NCI-H146 treated with DMSO at 0.1 percent for 48 hours (cell line): ENCODE data around the gene MINDY3.

Source experiments
- DNase-seq: peaks from one replicate; lab custom pipeline; 2025; ENCODE audit not compliant: unreplicated experiment; lab: John Stamatoyannopoulos, UW

MINDY3 gene

GRCh38 chr10:15808204-15808797, 52.0 kb downstream of the MINDY3 start:
- DNase-seq: no peak

- no peak for DNase-seq
These were observed 54.8 kb downstream of the MINDY3 start for GRCh38 chr10:15805395-15806058.

DNA sequence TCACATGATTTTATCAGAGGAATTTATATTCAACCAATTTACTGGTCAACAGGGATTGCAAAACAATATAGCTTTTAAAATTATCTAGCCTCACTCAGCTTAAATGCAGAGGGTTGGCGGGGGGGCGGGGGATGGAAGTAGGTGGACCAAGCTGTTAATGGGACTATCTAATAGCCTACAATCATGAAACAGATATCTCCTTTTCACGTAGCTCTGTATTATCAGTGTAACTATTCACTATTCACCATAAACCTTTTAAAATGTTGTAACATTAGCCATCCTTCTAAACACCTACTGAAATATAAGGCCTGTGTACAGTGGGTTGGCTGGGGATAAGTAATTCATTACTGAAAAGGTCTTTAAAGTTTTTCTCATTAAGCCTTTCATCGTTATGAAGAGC, 56.2 kb downstream of the MINDY3 start:
- no peak for DNase-seq

- DNase-seq: no peak
These were observed 57.8 kb downstream of the MINDY3 start for GRCh38 chr10:15802375-15802949.

DNA sequence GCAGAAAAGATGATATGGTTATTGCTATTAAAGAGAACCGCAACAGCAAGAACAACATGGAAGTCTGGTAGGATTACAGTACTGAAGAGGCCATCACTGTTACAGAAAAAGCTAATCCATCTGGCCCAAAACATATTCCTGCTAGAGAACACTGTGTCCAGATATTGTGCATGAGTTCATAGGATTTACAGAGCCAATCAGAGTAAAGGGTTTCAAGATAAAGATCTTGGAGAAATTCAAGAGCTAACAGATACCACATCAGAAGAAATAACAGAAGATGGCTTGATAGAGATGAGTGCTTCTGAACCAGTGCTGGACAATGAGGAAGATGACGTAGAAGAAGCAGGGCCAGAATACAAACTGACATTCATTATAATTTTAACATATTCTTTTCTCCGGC, 58.7 kb downstream of the MINDY3 start:
- DNase-seq: no peak

GRCh38 chr10:15801147-15801546, 59.2 kb downstream of the MINDY3 start:
- DNase-seq: no peak

GRCh38 chr10:15797346-15797745, 63.0 kb downstream of the MINDY3 start:
- DNase-seq: no peak

DNA sequence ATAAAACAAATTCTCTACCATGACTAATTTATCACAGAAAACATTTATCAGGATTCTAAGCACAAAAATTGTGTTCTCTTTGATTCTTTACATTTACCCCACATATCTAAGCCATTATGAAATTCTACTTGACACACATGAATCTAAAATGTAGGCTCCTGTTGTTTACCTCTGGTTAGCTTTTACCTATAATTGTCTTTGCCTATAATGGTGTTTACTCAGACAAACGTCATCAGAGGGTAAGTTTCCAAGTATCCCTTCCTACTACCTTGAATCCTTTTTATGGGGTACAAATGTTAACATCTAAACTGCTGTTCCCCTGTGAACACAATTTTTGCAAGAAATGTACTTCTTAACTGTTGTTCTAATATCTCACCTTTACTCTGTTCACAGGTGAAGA, 63.5 kb downstream of the MINDY3 start:
- DNase-seq: peak; percentile 14

DNA sequence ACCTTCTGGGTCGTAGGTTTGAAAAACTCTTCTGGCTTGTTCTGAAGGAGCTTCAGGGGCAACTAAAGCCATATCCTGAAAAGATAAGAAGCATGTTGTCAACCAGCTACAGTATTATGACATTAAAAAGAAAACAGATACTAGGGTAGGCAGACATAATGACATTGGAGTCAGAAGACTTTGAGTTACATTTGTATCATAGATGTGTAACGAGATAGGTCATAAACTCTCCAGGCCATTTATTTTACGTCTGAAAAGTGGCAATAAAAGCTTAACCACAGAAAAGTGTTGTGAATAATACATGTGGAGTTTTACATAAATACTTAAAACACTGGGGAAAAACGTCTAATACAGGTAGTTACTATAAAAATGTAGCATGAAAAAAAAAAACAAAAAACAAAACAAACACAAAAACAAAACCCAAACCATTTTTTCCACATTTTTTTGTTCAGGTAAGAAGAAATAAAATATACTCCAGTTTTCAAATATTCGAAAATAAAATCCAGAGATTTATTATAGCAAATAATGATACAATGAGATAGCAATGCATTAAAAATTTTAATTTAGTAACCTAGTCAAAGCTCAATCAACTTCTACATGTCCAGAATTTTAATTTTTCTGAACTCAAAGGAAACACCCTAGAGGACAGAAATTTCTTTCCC, 64.1 kb downstream of the MINDY3 start:
- DNase-seq: no peak

DNA sequence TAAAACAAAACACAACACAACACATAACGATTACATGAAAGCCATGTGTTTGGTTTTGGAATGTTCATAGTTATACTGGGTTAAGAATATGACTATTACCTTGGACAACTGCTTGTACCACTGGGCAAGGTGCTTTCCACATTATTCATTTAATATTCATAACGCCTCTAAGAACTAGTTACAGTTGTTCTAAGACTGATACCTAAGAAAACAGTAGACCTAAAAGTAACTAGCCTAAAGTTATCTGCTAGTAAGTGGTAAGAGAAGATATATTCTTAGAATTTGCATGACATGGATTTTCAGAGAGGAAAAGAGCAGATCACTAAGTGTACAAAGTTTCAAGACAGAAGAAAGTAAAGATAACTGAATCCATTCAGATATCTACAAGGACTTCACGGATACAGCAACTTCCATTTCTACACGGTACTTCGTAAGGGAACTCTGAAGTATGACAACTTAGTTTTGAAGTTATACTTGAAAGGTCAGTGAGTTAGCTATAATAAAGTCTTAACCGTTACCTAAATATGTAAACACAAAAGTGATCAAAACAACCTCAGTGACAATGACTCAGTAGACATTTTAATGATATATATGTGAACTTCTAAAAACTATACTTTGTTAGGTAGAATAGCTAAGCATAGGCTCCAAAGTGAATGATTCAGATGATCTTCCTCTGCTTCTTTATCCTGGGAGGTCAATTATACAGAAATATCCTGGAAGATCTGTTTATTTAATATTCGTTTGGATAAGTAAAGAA, 65.1 kb downstream of the MINDY3 start:
- DNase-seq: no peak

DNA sequence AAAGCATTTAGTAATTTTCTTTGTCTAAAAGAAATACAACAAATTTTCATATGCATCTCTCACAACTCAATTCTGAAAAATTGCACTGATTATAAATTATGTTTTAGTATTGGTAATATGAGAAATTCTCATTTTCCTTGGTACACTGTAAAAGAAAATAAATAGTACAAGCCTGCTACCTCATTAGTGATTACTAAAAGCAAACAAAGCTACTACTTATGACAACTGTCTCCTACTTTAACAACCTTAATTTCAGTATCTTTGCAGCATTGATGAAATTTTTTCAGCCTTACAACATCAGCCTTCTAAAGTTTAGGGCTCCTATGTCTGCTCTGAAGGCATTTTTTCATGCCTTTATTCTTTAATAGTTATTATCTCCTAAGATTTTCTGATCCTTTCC, 65.7 kb downstream of the MINDY3 start:
- DNase-seq: no peak

DNA sequence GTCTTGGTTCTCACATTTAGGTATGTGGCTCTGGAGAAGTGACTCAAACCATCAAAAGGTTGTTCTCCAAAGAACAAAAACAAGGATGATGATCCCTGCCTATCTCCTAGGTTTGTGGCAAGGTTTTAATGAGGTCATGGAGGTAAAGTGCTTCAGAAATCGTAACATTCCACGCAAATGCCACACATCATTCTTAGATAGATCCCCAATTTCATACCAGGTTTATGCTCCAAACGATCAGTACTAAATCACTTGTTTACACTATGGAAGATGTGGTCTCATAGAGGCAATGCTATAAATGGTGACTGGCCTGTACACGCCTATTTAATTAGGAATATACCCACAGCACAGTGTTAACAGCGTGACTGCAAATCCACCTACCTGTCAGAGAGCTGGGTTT, 66.6 kb downstream of the MINDY3 start:
- DNase-seq: no peak

DNA sequence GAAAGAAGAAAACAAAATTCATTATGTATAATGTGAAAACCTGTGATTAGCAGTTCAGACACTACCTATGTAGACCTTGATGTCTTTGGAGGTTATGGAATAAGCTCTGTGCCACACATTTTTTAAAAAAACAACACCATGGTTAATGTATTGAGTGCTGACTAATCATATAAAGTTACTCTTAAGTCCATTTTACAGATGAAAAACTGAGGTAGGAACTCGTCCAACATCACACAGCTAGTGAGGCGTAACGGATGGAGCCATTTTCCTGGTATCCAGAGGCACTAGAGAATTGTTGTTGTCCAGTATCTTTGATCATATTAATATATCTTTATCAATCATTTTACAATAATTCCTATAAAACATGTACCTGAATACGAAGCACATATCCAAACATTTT, 67.5 kb downstream of the MINDY3 start:
- DNase-seq: no peak

GRCh38 chr10:15791816-15792524, 68.3 kb downstream of the MINDY3 start:
- DNase-seq: no peak

- DNase-seq: no peak
These were observed 70.3 kb downstream of the MINDY3 start for GRCh38 chr10:15789793-15790525.

- no peak for DNase-seq
These were observed 72.9 kb downstream of the MINDY3 start for GRCh38 chr10:15787426-15787825.

DNA sequence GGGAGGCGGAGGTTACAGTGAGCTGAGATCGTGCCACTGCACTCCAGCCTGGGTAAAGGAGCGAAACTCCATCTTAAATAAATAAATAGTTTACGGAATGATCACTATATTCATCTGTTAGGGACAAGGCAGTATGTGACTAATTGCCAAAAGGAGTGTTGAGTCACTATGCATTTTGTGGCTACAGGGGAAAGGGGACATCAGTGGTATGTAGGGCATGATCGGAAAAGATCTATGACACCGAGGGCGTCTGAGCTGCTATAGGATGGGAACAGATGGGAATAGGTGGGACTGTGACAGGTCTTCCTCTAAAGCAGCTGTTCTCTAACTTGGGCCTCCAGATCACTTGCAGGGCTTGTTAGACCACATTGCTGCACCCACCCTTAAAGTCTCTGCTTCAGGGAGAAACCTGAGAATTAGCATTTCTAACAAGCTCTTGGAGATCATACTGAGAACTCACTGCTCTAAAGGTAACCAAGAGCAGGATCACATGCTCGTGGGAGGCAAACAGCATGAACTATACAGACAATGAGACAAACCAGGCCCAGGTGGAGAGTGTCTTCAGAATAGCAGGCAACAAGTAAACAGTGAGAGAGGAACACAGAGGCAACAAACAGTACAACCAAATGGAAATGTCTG, 75.5 kb downstream of the MINDY3 start:
- DNase-seq: no peak

- DNase-seq: no peak
These were observed 76.2 kb downstream of the MINDY3 start for GRCh38 chr10:15783941-15784636.

DNA sequence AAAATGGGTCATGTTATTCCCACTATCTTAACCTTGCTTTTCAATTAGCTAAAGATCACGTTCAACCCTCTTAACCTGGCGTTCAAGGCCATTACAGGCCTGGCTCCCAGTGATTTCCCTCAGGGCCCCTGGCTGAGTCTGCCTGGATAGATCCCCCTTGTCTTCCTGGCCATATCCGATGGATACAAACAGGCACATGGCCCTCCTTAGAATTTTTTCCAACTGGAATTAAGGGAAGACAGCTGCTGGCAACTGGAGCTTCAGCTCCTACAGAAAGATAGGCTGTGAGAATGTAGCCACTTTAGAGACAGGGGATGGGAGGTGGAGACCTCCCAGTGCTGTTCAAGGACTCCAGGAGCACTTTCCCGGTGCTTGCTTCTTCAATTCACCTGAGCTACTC, 77.5 kb downstream of the MINDY3 start:
- no peak for DNase-seq
